Measurements from ENCODE around the gene RALGAPA2. TPM values are rescaled to one million over a fixed set of nuclear protein-coding genes. Genes with fewer than 3 reads are reported as not detected.
A peak's percentile ranks its signal among the peaks of the same experiment; 100 is the strongest.

Gene RALGAPA2
- total and polyA plus RNA-seq, 3 donors from 2014 or later = 26.9 to 61.5 (median 59.2) TPM

GRCh38 chr20:20677186-20677585 lies 35.3 kb downstream of the RALGAPA2 start:
- no peaks in the 10 kb centered on the region for H3K9me3 ChIP-seq
- WGBS, 2 donors = 85 to 88% methylated on average over 3 of the region's 3 CpGs
- TF ChIP-seq POLR2A (IDR thresholded peaks at IDR 0.05) (no peak), CTCF (IDR thresholded peaks at IDR 0.05) (no peak)
- no peak for DNase-seq
- H3K27me3 ChIP-seq = no peaks in the 10 kb centered on the region
- H3K4me1 ChIP-seq = peaks cover 9% of the 10 kb centered on the region
- no peak overlapping the region for H3K4me3 ChIP-seq
- intact Hi-C loops (cut with DNase I; ENCODE audit: low total_unique reads) = no loop called here
- no peak overlapping the region for H3K27ac ChIP-seq
- no peaks in the 10 kb centered on the region for H3K36me3 ChIP-seq (ENCODE audit: low read depth, missing control alignments)

GRCh38 chr20:20668639-20669038 lies 43.8 kb downstream of the RALGAPA2 start:
- H3K27ac ChIP-seq = peak overlapping the region in 1 of 2 donors; percentile 17
- intact Hi-C loops (cut with DNase I; ENCODE audit: low total_unique reads) = loop anchor here (5.0 kb wide), 1 partner anchor 159 kb away; no protein-coding TSS in a partner anchor
- no peaks in the 10 kb centered on the region for H3K9me3 ChIP-seq
- no peaks in the 10 kb centered on the region for H3K27me3 ChIP-seq
- 24 to 41% methylated on average over 1 of the region's 1 CpG for WGBS, 2 donors
- H3K4me3 ChIP-seq = no peak overlapping the region
- no peaks in the 10 kb centered on the region for H3K36me3 ChIP-seq (ENCODE audit: low read depth, missing control alignments)
- no peak for TF ChIP-seq POLR2A (IDR thresholded peaks at IDR 0.05)
- TF ChIP-seq CTCF (IDR thresholded peaks at IDR 0.05) = no peak
- DNase-seq = no peak
- H3K4me1 ChIP-seq = peaks cover 21% of the 10 kb centered on the region

- DNase-seq = no peak
Measured at GRCh38 chr20:20666359-20666758, 46.1 kb downstream of the RALGAPA2 start.

GRCh38 chr20:20665606-20666332 lies 46.7 kb downstream of the RALGAPA2 start:
- no peaks in the 10 kb centered on the region for H3K27me3 ChIP-seq
- intact Hi-C loops (cut with DNase I; ENCODE audit: low total_unique reads) = loop anchor here (5.0 kb wide), 1 partner anchor 162 kb away; no protein-coding TSS in a partner anchor
- no peaks in the 10 kb centered on the region for H3K36me3 ChIP-seq (ENCODE audit: low read depth, missing control alignments)
- no peak overlapping the region for H3K27ac ChIP-seq
- DNase-seq = no peak
- H3K9me3 ChIP-seq = no peaks in the 10 kb centered on the region
- peaks cover 13% of the 10 kb centered on the region for H3K4me1 ChIP-seq
- H3K4me3 ChIP-seq = no peak overlapping the region
- no peak for TF ChIP-seq POLR2A (IDR thresholded peaks at IDR 0.05)
- no peak for TF ChIP-seq CTCF (IDR thresholded peaks at IDR 0.05)
- WGBS, 2 donors = 89 to 93% methylated on average over 3 of the region's 3 CpGs

More at GRCh38 chr20:20666359-20666758, 46.1 kb downstream of the RALGAPA2 start:
- Histone ChIP-seq H3K27ac (no peak overlapping the region), H3K4me3 (no peak overlapping the region), H3K9me3 (no peaks in the 10 kb centered on the region), H3K36me3 (ENCODE audit: low read depth, missing control alignments) (no peaks in the 10 kb centered on the region), H3K4me1 (peaks cover 14% of the 10 kb centered on the region), H3K27me3 (no peaks in the 10 kb centered on the region)
- WGBS, 2 donors = 52 to 64% methylated on average over 5 of the region's 5 CpGs
- TF ChIP-seq POLR2A (IDR thresholded peaks at IDR 0.05) (no peak), CTCF (IDR thresholded peaks at IDR 0.05) (no peak)
- intact Hi-C loops (cut with DNase I; ENCODE audit: low total_unique reads) = loop anchor here (5.0 kb wide), 1 partner anchor 161 kb away; no protein-coding TSS in a partner anchor

All from testis (tissue), 3 donors.